Stimulated activated CD4-positive, alpha-beta T cell treated with anti-CD3 and anti-CD28 coated beads, Interleukin-12 subunit alpha, Interleukin-12 subunit beta, amount 100 ng/mL, for 24 hours (primary cell): ENCODE measurements around the gene ARID1B.

Experiments
- DNase-seq, 2 experiments: peaks; one replicate each; pipeline ENCODE4 v3.0.0-alpha.2; 2020; ENCODE audit warnings: low read depth in 2 of 2

ARID1B gene

GRCh38 chr6:156877126-156877863, 100.1 kb downstream of the ARID1B start:
- DNase-seq, result no peak

DNA sequence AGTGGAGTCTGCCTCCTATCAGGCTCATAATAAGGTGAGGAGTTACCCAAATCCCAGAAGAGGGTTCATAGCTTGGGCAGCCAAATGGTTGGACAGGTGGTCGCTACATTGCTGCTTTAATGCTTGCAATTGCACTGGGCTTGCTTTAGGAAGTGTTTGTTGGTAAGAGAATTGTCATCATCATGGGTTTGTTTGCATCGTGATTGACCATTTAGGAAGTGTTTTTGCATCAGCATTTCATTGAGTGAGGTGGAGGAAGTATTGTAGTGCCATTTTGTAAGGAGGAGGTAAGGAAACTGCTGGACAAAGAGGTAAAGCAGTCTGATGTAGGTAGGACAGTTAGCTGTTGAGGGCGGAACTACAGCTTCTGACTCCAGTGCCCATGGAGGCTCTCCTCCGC, 101.5 kb downstream of the ARID1B start:
- no peak for DNase-seq

DNA sequence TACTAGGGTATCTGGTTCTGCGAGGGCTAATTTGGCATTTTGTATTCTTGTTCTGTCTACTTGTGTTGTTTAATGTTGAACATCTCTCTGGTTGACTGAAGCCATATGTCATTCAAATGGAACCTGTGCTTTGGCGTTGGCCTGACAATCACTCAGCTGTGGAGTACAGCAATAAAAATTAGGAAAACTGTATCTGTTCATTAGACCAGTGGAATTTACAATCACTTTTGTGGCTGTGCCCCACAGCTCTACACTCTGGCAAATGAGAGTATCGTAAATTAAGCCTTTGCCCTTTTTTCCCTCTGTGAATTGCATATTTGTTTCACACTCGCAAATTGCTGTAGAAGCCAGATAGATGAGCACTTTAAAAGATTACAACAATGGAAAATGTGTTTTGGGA, 102.0 kb downstream of the ARID1B start:
- DNase-seq, result no peak

GRCh38 chr6:156879591-156879990, 102.4 kb downstream of the ARID1B start:
- no peak for DNase-seq

DNA sequence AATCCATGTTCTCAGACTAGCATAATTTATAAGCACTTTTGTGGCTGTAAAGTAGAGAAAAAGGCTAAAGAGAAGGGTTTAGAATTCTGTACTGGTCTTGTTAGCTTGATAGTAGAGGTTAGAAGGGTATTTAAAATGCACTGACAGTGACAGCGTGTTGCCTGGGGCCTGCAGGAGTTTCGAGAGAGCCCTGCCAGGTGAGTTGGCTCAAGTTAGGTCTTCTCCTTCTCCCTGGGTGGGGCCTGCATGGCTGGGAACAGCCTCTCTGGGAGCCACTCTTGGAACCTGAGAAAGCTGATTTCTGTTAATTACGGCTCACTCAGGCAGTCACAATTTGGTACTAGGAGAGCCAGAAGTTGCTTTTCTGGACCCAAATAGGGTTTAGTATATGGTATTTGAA, 103.7 kb downstream of the ARID1B start:
- DNase-seq, result no peak

DNA sequence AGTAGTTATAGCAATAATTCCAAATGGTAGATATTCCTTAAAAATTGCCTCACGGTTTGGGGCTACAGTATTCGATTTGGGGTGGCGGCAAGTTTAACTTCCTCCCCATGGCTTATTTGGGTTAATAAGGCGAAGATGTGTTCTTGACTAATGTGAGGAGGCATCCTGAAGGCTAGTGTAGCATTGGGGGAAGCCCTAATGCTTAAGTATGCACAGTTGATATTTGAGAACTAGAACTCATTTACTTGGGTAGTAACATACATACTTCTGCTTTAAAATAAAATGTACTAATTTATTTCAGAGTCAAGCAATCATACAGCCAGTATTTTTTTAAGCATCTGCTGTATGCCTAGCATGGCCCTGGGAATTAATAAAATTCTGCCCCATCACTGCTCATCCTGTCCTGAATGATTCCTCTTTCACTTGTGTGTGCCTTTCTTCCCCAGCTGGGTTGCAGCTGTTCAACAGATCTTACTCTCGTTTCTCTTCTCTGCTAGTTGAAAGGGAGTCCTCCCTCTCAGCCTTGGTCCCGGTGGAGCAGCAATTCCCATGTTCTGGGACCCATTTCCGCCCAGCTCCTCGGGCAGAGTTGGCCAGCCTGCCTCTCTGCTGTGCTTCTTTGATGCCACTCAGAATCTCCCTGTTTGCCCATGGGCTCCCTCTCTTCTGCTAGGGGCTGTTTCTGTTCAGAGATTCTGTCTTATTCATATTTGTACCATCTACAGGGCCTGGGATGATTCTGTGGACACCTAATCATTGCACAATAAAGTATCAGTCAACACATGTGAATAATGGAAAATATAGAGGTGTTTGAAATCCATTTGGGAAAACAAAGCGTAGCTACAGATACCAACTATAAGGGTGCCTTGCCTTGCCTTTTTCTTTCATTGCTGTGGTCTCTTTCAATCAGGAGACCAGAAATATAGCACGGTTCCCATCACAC, 104.8 kb downstream of the ARID1B start:
- DNase-seq, result no peak

GRCh38 chr6:156883497-156884252, 106.5 kb downstream of the ARID1B start:
- DNase-seq, result peak in 1 of 2 experiments; percentile 22

DNA sequence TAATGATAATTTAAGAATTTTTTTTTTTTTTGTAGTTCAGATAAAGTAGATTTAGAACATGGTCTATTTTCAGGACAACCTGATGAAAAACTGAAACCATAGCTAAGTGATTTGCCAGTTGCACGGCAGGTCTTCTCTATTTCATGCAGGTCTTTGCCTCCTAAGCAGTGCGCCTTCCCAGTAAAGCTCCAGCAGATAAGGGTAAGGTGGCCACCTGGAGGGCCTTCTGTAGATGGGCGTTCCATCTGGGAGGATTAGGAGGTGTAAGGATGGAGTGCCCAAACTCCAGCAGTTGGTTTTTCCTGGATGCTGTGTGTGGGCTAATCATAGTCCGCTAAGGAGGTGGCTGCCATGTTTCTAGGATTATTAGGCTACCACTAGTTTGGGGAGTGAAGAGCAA, 107.1 kb downstream of the ARID1B start:
- DNase-seq, result no peak

GRCh38 chr6:156885562-156885961, 108.4 kb downstream of the ARID1B start:
- DNase-seq, result no peak

GRCh38 chr6:156886409-156886808, 109.2 kb downstream of the ARID1B start:
- no peak for DNase-seq

GRCh38 chr6:156887623-156888269, 110.6 kb downstream of the ARID1B start:
- DNase-seq, result no peak

- DNase-seq, result no peak
Observed at GRCh38 chr6:156889469-156889868, 112.3 kb downstream of the ARID1B start.

- no peak for DNase-seq
Observed at GRCh38 chr6:156889986-156890385, 112.8 kb downstream of the ARID1B start.

DNA sequence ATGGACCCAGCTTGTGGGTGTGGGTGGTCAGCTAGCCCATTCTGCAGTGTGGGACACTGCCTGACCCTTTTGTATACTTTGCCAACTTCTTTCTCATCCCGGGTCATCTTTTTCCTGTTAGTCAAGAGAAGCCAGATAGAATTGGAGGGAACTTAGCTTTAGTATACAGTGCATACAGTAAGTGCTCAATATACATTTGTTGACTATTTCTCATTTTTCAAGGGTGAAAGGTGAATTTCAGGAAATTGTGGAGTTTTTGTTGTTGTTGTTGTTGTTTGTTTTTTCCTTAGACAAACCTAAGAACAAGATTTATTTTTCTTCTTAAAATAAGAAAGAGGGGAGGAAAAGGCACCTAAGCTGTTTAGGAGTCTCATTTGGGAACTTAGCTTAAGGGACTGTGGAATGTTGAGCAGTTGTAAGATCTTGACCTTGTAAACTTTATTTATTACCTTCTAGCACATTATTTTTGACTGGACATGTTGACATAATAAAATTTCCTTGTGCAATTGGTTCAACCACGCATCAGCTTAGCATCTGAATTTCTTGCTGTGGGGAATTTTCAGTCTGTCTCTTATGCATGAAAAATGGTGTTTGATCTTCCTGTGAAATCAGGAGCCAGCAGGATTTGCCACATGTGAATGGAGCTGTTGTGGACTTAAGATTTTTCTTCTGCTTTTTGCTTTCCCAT, 113.6 kb downstream of the ARID1B start:
- no peak for DNase-seq

DNA sequence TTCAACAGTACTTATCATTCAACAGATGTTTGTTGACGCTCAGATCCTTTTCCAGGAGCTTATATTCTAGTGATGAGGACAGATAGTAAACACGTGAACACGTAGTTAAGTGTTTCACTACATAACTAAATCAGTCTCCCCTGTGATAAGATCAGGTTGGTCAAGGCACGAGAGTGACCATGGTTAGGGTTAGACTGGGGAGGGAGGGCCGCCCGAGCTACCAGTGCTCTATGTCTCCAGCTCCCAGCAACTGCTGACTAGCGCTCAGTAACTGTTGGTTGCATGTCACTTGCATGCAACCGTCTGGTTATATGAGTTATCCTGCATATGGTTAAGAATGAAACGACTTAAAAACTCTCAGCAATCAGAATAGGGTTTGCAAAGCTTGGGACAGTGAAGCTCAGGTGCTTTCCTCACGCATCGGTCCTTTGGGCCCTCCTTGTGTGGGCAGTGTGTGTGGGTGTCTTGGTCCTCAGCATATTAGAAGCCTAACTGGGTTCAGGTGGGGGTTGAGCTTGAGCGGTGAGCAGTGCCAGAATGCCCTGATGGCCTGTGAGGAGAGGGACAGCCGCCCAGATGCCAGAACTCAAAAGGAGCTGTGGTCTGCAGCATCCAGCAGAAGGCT, 120.8 kb downstream of the ARID1B start:
- DNase-seq, result no peak

DNA sequence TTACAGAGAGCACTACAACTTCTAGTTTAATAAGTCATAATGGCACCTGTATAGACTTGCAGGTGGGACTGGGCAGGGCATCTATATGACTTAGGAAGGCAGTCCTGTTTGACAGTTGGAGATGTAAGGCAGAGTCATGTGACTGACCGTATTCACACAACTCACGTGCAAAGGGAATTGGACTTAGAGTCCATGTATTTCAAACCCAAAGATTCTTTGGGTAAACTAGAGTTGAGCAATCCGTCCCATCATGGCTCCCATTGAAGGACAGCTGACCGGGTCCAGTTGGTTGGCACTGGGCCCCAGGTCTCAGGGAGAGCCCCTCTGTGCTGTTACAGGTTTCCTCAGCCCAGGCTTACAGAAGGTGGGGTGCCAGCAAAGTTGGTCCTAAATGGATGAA, 121.9 kb downstream of the ARID1B start:
- DNase-seq, result no peak

GRCh38 chr6:156899532-156900135, 122.5 kb downstream of the ARID1B start:
- no peak for DNase-seq

DNA sequence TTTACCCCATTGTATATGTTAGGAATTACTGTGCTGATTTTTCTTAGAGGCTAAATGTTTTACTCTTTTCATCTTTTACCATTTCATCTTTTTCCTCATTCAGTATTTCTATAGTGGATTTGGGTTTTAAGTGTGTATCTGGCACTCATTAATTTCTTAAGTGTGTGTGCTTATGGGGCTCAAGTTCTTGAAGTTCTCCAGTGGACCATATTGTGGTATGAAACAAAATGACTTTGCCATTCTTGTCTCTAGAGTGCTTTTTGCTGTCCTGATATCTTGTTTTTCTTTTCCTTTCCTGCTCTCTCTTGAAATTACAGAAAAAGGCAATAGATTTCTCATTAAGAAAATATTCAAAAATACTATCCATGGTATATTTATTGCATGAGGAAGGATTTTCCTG, 123.1 kb downstream of the ARID1B start:
- DNase-seq, result no peak

DNA sequence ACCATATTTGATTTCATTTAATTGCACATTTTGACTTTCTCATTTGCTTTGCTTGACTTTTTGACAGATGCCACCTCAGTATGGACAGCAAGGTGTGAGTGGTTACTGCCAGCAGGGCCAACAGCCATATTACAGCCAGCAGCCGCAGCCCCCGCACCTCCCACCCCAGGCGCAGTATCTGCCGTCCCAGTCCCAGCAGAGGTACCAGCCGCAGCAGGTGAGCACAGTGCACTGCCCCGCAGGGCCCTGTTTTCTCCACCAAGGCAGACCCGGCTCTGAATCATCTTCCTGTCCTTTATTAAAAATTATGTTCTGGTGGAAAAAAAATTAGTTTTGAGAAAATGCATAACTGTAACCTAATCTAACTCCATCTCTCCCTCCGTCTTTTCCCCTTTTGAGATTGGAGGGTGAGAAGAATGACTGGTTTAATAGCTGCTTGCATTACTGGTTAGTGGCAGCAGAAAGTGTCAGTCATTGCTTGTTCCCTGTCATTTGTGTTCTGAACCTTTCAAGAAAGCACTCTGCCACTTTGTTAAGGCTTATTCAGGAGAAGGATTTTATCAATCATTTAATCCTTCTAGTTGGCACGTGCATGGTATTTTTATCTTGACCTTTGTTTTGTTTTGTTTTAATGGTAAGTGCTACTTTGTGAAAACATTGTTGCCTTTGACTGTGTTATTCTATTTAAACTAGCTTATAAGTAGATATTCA, 124.3 kb downstream of the ARID1B start:
- DNase-seq, result no peak

- no peak for DNase-seq
Observed at GRCh38 chr6:156902782-156903181, 125.6 kb downstream of the ARID1B start.
